Erythroblast (primary cell): ENCODE results near the gene DOCK9.

ENCODE experiments used
- GATA1 ChIP-seq: IDR thresholded peaks from 2 replicates; pipeline ENCODE4 v1.6.1; 2011; ENCODE audit warnings: low read depth, mild to moderate bottlenecking, control low read depth, low read length, moderate library complexity
- POLR2A ChIP-seq: IDR thresholded peaks from 2 replicates; pipeline ENCODE4 v1.6.1; 2011; ENCODE audit warnings: mild to moderate bottlenecking, low read length

- no peak for TF ChIP-seq POLR2A
- TF ChIP-seq GATA1, result no peak
These were observed 140.0 kb downstream of the DOCK9 start for GRCh38 chr13:98837896-98838295.
